Suppressor macrophage treated with lipopolysaccharide for 4 hours (primary cell): ENCODE results near the gene RNF13.

Experiments
- DNase-seq: peaks from one replicate; pipeline ENCODE4 v3.0.0-alpha.2; 2020

RNF13 gene

DNA sequence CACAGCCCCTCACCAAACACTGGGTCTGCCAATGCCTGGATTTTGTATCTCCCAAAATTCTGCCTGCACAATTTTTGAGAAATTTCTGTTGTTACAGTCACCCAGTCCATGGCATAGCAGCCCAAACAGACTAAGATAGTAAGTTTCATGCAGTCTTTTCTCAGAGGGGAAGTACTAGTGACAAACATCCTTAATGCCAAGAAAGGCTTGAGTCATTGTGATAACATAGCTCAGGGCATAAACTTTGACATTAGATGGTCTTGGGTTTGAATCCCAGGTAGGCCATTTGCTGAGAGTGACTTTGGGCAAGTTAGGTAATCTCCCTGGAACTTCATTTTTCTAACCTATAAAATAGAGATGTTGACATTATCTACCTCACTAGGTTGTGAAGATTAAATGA lies 193.8 kb downstream of the RNF13 start:
- DNase-seq, result peak; percentile 9
